HepG2 (cell line): ENCODE data around the gene FGFR1OP2. TPM values are rescaled to one million over a fixed set of nuclear protein-coding genes. Genes with fewer than 3 reads are reported as not detected.

Experiments used
- ARHGAP35 ChIP-seq: sonication (generic); formaldehyde crosslinking; IDR thresholded peaks from 2 replicates; pipeline ENCODE4 v1.9.0; 2022; ENCODE audit warnings: mild to moderate bottlenecking, inconsistent platforms, moderate library complexity, missing genetic modification reagents, borderline replicate concordance
- ATF7 ChIP-seq, 2 experiments: fragments of 450-650 bp in 1 of 2; sonication (generic) in 1 of 2; formaldehyde crosslinking in 1 of 2; IDR thresholded peaks; 2 replicates each; pipeline versions ENCODE4 v1.4.0 to v1.6.1; 2016 to 2020; ENCODE audit warnings: antibody characterized with exemption in 1 of 2, mild to moderate bottlenecking in 1 of 2, missing genetic modification reagents in 1 of 2
- CEBPB ChIP-seq: IDR thresholded peaks from 2 replicates; pipeline ENCODE4 v1.6.1; 2011; ENCODE audit warnings: low read depth, low read length, improper control_type of control experiment, borderline replicate concordance
- DNMT1 ChIP-seq: sonication (generic); formaldehyde crosslinking; IDR thresholded peaks from 2 replicates; pipeline ENCODE4 v1.5.1; 2020; ENCODE audit warnings: mild to moderate bottlenecking, missing genetic modification reagents
- ELF3 ChIP-seq: IDR thresholded peaks from 2 replicates; pipeline ENCODE4 v1.6.1; 2016; ENCODE audit warnings: missing genetic modification reagents, missing compliant biosample characterization
- HNRNPK ChIP-seq: fragments of 200-400 bp; formaldehyde crosslinking; IDR thresholded peaks from 2 replicates; pipeline ENCODE4 v1.6.1; 2018; ENCODE audit warnings: low read length, low read depth, moderate library complexity, mild to moderate bottlenecking; ENCODE audit not compliant: poor library complexity, severe bottlenecking
- MEF2D ChIP-seq: sonication (generic); formaldehyde crosslinking; IDR thresholded peaks from 2 replicates; pipeline ENCODE4 v1.5.1; 2020; ENCODE audit warnings: mild to moderate bottlenecking, missing genetic modification reagents
- NAIF1 ChIP-seq: sonication (generic); formaldehyde crosslinking; IDR thresholded peaks from 2 replicates; pipeline ENCODE4 v1.5.0; 2020; ENCODE audit warnings: mild to moderate bottlenecking, missing genetic modification reagents, borderline replicate concordance
- NCOA1 ChIP-seq: sonication (generic); formaldehyde crosslinking; IDR thresholded peaks from 2 replicates; pipeline ENCODE4 v1.9.0; 2021; ENCODE audit warnings: missing genetic modification reagents
- PAWR ChIP-seq: sonication (generic); formaldehyde crosslinking; IDR thresholded peaks from 2 replicates; pipeline ENCODE4 v1.4.0; 2020; ENCODE audit warnings: missing genetic modification reagents, mild to moderate bottlenecking, borderline replicate concordance
- RAD51 ChIP-seq: fragments of 450-650 bp; IDR thresholded peaks from 2 replicates; pipeline ENCODE4 v1.6.1; 2016; ENCODE audit warnings: borderline replicate concordance
- SIN3B ChIP-seq: fragments of 150-350 bp; IDR thresholded peaks from 2 replicates; pipeline ENCODE4 v1.6.1; 2014; ENCODE audit warnings: low read length
- SRSF9 ChIP-seq: fragments of 200-400 bp; formaldehyde crosslinking; IDR thresholded peaks from 2 replicates; pipeline ENCODE4 v1.6.1; 2018; ENCODE audit warnings: borderline replicate concordance, mild to moderate bottlenecking, low read depth, low read length; ENCODE audit not compliant: insufficient read depth, poor library complexity, severe bottlenecking
- ZFP90 ChIP-seq: sonication (generic); formaldehyde crosslinking; IDR thresholded peaks from 2 replicates; pipeline ENCODE4 v1.8.0; 2022; ENCODE audit warnings: missing genetic modification reagents, mild to moderate bottlenecking, inconsistent platforms, borderline replicate concordance
- ZMYM3 ChIP-seq: sonication (generic); formaldehyde crosslinking; IDR thresholded peaks from 2 replicates; pipeline ENCODE4 v1.5.1; 2020; ENCODE audit warnings: mild to moderate bottlenecking, missing genetic modification reagents
- ZMYM4 ChIP-seq: sonication (generic); formaldehyde crosslinking; IDR thresholded peaks from 2 replicates; pipeline ENCODE4 v1.8.1; 2023; ENCODE audit warnings: mild to moderate bottlenecking, missing genetic modification reagents
- ZNF224 ChIP-seq: sonication (generic); formaldehyde crosslinking; IDR thresholded peaks from 2 replicates; pipeline ENCODE4 v1.5.0; 2020; ENCODE audit warnings: mild to moderate bottlenecking, missing genetic modification reagents
- ZNF33A ChIP-seq: sonication (generic); formaldehyde crosslinking; IDR thresholded peaks from 2 replicates; pipeline ENCODE4 v1.5.1; 2020; ENCODE audit warnings: missing genetic modification reagents, mild to moderate bottlenecking, moderate library complexity, borderline replicate concordance
- ZNF446 ChIP-seq: sonication (generic); formaldehyde crosslinking; IDR thresholded peaks from 2 replicates; pipeline ENCODE4 v1.5.0; 2020; ENCODE audit warnings: mild to moderate bottlenecking, missing genetic modification reagents
- ZNF552 ChIP-seq: sonication (generic); formaldehyde crosslinking; IDR thresholded peaks from 2 replicates; pipeline ENCODE4 v1.9.0; 2022; ENCODE audit warnings: missing genetic modification reagents, mild to moderate bottlenecking, borderline replicate concordance
- ZNF572 ChIP-seq: sonication (generic); formaldehyde crosslinking; IDR thresholded peaks from 2 replicates; pipeline ENCODE4 v1.5.1; 2020; ENCODE audit warnings: mild to moderate bottlenecking, missing genetic modification reagents
- ZNF607 ChIP-seq: sonication (generic); formaldehyde crosslinking; IDR thresholded peaks from 2 replicates; pipeline ENCODE4 v1.5.1; 2020; ENCODE audit warnings: missing genetic modification reagents, mild to moderate bottlenecking, borderline replicate concordance
- ZNF878 ChIP-seq: sonication (generic); formaldehyde crosslinking; IDR thresholded peaks from 2 replicates; pipeline ENCODE4 v1.8.1; 2023; ENCODE audit warnings: mild to moderate bottlenecking, missing genetic modification reagents, moderate library complexity
- polyA plus RNA-seq, 8 experiments: library from polyadenylated mRNA; depleted of rRNA in 3 of 8; stranded (reverse) in 7 of 8; unstranded in 1 of 8; fragments of >200 nt; fragmentation: Illumina TruSeq in 4 of 8; extraction: Trizol in 4 of 8; gene quantifications; 2 replicates each; pipeline versions ENCODE4 v1.2.1 to v1.2.3, GENCODE V29; 2011 to 2016; ENCODE audit warnings: low read depth in 4 of 8, missing spikeins in 1 of 8, mixed read lengths in 1 of 8; ENCODE audit not compliant: insufficient read depth in 1 of 8
- total RNA-seq, 5 experiments: library from RNA; depleted of rRNA; stranded (reverse); fragments of >200 nt; fragmentation: Illumina TruSeq; extraction: Trizol; gene quantifications; 2 replicates each; pipeline ENCODE4 v1.2.3, GENCODE V29; 2016; ENCODE audit warnings: low read depth in 1 of 5
- TF ChIP-seq, protein P1 (sequence below): sonication (generic); formaldehyde crosslinking; IDR thresholded peaks from 2 replicates; pipeline ENCODE4 v1.4.0; 2020; ENCODE audit warnings: missing genetic modification reagents
- TF ChIP-seq, protein P2 (sequence below): IDR thresholded peaks from 2 replicates; pipeline ENCODE4 v1.6.1; 2016; ENCODE audit warnings: missing compliant biosample characterization, missing genetic modification reagents, borderline replicate concordance
- TF ChIP-seq, protein P3 (sequence below): sonication (generic); formaldehyde crosslinking; IDR thresholded peaks from 2 replicates; pipeline ENCODE4 v1.5.1; 2020; ENCODE audit warnings: missing genetic modification reagents, mild to moderate bottlenecking, borderline replicate concordance
- TF ChIP-seq, protein P4 (sequence below): sonication (generic); formaldehyde crosslinking; IDR thresholded peaks from 2 replicates; pipeline ENCODE4 v1.4.0; 2020; ENCODE audit warnings: mild to moderate bottlenecking, missing genetic modification reagents

The FGFR1OP2 gene
- total and polyA plus RNA-seq, 2 of the 13 experiments (the other 11 are each of a cell fraction or from before 2014, with no cell fraction given) = 18.3 to 38.1 TPM

DNA sequence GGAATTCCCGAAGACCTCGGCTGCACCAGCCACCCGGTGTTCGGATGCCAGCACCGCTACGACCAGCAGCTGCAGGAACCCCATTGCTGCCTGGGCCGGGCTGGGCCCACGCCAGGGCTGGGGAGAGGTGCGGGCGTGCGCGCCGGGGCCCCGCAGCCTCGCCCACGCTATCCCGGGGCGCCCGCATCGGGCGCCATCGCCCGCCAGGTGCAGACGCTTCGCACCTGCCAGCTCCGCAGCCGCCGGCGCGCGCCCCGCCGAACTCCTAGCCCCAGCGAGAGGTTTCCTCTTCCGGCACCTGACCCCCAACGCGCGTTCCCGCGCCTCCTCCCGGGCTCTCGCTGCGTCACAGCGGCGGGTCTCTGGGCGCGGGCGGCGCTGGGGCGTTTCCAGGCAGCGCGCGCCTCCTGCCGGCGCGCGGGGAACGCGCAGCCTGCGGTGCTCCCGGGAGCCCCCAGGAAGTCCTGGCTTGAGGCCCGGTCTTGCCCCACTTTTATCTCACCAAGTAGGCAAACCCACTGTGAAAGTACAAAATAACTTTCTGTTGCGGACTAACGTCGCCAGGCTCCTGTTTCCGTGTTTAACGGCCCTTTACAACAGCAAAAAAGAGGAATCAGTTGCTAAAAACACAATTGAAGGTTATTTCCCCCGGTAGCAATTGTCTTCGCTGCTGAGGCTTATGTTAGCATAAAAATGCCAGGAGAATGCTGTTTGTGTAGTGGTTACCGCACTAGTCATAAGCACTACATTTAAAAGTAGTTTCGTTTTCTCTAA lies 76.0 kb downstream of the FGFR1OP2 start, which contains the start of gene TM7SF3 (continued):
- TF ChIP-seq RAD51 (no peak), ELF3 (CRISPR knock-in tag) (peak; percentile 91), ZNF552 (CRISPR knock-in tag) (0 out of 2 replicates have a peak, but pooled peaks have one; percentile 44), NAIF1 (CRISPR knock-in tag) (no peak; the same call in 1 of the 2 replicates), ZNF446 (CRISPR knock-in tag) (0 out of 2 replicates have a peak, but pooled peaks have one; percentile 27), ARHGAP35 (CRISPR knock-in tag) (no peak), ZMYM4 (CRISPR knock-in tag) (peak; percentile 84), ATF7 (IDR thresholded peaks at IDR 0.05) (no peak), ATF7 (CRISPR knock-in tag; IDR thresholded peaks at IDR 0.05) (no peak), ZNF607 (CRISPR knock-in tag) (peak; percentile 79), CEBPB (no peak), PAWR (CRISPR knock-in tag) (0 out of 2 replicates have a peak, but pooled peaks have one; percentile 16), ZMYM3 (CRISPR knock-in tag) (no peak), ZFP90 (CRISPR knock-in tag) (no peak; the same call in 1 of the 2 replicates), DNMT1 (CRISPR knock-in tag) (peak; percentile 87), MEF2D (CRISPR knock-in tag) (no peak), SIN3B (no peak), SRSF9 (no peak), ZNF878 (CRISPR knock-in tag) (0 out of 2 replicates have a peak, but pooled peaks have one; percentile 46), ZNF572 (CRISPR knock-in tag) (no peak), ZNF224 (CRISPR knock-in tag) (no peak), ZNF33A (CRISPR knock-in tag) (no peak), NCOA1 (CRISPR knock-in tag) (no peak), HNRNPK (peak; percentile 36)
- TF ChIP-seq, protein P1, sequence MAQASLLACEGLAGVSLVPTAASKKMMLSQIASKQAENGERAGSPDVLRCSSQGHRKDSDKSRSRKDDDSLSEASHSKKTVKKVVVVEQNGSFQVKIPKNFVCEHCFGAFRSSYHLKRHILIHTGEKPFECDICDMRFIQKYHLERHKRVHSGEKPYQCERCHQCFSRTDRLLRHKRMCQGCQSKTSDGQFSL (CRISPR knock-in tag) = no peak
- TF ChIP-seq, protein P2, sequence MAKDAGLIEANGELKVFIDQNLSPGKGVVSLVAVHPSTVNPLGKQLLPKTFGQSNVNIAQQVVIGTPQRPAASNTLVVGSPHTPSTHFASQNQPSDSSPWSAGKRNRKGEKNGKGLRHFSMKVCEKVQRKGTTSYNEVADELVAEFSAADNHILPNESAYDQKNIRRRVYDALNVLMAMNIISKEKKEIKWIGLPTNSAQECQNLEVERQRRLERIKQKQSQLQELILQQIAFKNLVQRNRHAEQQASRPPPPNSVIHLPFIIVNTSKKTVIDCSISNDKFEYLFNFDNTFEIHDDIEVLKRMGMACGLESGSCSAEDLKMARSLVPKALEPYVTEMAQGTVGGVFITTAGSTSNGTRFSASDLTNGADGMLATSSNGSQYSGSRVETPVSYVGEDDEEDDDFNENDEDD = peak; percentile 90; the same call in 1 of the 2 replicates
- TF ChIP-seq, protein P3, sequence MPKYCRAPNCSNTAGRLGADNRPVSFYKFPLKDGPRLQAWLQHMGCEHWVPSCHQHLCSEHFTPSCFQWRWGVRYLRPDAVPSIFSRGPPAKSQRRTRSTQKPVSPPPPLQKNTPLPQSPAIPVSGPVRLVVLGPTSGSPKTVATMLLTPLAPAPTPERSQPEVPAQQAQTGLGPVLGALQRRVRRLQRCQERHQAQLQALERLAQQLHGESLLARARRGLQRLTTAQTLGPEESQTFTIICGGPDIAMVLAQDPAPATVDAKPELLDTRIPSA = no peak
- TF ChIP-seq, protein P4, sequence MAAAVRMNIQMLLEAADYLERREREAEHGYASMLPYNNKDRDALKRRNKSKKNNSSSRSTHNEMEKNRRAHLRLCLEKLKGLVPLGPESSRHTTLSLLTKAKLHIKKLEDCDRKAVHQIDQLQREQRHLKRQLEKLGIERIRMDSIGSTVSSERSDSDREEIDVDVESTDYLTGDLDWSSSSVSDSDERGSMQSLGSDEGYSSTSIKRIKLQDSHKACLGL (CRISPR knock-in tag) = peak; percentile 79; the same call in 1 of the 2 replicates
